ENCODE measurements around the gene RNF220.

GRCh38 chr1:44678120-44678519, 273.1 kb downstream of the RNF220 start:
- TF ChIP-seq CTCF (IDR thresholded peaks at IDR 0.05) (no peak), POLR2AphosphoS5 (IDR thresholded peaks at IDR 0.05) (no peak), POLR2A (IDR thresholded peaks at IDR 0.05) (no peak), EP300 (IDR thresholded peaks at IDR 0.05) (no peak)
